Femur (tissue), 1 donor: ENCODE results near the gene WDR70.
"Not testable (repeated sequence)": the region's sequence is repeated elsewhere in the genome, so short reads cannot be mapped to it uniquely, and the experiment has no call there.

Experiments
- DNase-seq: peaks from one replicate; pipeline ENCODE4 v3.0.0-alpha.2; 2017

Gene WDR70

DNA sequence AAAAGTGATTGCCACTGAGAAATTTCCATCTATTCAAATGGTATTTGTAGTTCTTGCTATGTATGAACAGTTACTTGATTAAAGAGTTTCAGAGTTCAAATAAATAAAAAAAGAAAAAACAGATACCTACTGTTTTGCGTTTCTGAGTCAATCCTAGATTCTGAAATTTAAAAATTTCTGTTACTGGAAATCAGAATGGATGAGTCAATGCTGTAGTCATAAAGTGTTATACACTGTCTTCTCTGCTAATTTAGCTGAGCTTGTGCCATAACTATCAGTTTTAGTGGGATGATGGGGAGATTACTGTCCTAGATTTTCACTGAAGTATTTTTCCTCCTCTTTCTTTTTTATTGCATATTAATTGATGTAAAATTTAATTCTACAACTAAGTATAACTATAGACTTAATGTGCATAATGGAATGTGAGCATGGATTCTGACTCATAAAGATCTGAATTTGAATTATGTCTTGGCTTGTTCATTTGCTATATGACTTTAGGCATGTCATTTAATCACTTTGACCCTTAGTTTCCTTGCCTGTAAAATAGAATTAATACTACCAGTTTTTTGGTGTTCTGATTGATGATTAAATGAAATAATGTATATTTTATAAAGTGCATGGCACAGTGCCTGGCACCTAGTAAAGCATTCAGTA lies 75.4 kb downstream of the WDR70 start:
- not testable (repeated sequence) for DNase-seq

DNA sequence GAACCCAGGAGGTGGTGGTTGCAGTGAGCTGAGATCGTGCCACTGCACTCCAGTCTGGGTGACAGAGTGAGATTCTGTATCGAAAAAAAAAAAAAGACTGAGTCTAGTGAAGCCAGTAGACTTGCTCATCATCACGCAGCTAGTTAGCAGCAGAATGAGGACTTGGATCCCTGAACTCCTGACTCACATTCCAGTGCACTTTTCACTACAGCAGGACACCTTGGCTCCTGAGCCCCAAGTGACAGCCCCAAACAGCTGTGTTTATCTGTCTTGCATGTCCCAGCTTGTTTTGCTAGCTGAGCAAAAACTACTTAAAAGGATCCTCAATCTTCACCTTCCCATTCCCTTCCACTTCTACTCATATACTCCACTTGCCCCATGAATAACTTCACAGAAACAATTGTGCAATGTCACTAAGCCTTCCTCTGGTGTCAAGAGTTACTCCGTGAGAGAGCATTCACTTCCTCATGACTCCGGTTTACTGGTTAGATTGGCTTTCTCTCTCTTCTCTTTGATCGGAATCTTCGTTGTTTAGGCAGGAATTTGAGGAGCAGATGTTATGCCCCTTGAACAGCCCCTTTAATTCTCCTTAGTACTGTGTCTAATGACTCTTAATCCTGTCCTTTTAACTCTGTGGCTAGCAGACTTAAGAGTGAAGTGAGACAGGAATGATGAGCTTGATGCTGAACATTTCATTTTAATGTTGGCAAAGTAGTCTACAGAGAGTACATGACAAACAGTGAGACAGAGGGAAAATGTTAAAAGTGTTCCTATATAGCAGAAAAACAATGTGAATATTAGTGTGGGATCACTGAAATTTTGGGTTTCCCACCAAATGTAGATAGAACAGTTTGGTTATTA lies 84.3 kb downstream of the WDR70 start:
- not testable (repeated sequence) for DNase-seq

DNA sequence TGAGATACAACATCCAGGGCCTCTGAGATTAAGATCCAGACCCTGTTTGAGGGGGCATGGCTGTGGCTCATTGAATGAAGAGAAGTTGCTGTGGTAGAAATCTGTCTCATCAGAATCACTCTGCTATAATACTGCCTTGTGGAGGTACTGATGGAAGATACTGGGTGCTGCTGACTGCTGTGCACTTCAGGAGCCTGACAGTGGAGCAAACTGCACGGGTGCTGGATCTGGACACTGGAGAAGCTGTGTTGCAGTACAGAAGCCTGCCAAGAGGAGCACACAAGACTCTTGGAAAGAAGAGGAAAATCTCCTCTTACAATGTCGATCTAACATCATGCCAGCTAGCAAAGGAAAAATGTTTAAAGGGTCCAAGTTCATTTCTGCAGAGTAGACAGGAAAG lies 85.5 kb downstream of the WDR70 start:
- not testable (repeated sequence) for DNase-seq

DNA sequence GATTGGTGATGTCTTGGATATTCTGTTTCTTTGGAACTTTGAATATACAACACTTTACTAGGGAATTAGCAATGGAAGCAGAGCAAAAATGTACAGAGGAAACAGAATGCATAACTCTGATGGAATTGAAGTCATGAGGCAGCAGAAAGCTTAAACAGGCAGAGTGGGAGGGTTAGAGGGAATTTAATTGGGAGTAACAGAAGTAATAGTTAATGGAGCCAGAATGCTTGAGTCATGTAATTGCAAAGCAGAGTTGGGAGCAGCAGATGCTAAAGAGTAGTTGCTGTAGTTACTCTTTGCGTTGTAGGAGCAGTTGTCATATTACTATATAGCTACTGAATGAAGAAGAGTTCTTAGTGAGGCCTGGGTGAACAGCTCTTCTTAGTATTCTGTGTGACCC lies 90.3 kb downstream of the WDR70 start:
- DNase-seq, result not testable (repeated sequence)

DNA sequence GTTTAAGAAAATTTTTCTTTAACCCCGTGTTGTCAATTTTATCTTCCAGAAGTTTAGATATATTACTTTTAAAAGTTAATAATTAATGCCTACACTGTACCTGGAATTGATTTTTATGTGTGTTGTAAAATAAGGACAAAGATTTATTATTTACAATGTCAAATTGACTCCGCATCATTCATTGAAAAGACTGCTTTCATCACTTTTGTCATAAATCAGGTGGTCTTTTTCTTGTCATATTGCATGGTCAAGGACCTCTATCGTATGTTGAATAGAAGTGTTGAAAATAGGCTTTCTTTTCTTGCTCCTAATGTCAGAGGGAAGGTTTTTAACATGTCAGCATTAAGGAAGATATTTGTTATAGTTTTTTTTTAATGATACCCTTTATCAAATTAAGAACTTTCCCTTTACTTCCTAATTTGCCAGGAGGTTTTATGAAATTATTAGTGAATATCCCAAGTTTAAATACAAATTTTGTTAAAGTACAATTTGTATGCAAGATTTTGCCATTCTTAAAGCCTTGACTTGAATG lies 92.6 kb downstream of the WDR70 start:
- DNase-seq, result no peak

DNA sequence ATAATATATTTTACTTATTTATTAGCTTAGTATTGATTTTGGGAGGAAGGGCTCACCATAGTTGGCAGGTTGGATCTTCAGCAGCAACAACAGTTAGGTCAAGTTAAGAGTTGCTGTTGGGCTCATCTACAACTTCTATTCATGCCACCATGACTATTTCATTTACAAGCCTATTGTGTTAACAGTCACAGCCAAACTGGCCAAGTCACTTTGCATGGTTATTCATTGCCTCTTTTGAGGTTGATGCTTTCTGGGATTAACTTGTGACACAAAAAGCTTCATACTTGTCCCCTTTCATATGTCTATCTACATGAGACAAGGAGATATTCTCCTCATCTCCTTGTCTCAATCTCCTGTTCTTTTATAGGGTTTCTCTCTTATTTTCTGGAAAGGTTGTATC lies 98.3 kb downstream of the WDR70 start:
- no peak for DNase-seq

DNA sequence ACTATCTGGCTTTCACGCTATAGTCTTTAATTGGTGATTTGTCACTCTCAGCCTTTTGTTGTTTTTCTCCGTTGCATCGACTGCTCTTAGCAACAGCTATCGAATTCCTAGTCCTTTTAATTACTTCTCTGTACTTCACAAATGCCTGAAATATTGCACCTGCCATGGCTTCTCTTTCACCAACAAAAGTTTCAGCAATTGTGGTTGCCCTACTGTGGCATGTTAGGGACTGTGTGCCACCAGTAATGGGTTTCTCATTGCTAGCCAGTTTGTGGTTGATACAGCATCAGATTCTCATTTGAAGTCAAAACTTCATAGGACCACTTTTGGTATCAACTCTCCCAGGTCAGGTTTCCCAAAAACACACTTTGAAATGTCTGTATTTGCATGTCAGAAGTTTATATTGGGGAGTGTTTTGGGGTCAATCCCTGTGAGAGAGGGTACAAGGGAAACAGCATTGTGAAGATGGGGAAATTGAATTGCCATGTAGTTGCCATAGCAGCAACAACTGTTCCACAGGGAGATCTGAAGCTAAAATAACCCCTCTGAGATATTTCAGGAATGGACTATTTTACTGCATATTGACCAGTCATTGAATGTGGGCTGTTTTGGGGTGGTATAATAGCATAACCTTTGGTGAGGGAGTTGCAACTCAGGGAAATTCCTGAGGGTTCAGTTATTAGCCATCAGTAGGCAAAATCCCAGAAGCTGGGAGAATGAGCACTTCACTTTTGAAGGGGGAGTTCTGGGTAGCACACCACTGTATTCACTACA lies 99.2 kb downstream of the WDR70 start:
- no peak for DNase-seq

DNA sequence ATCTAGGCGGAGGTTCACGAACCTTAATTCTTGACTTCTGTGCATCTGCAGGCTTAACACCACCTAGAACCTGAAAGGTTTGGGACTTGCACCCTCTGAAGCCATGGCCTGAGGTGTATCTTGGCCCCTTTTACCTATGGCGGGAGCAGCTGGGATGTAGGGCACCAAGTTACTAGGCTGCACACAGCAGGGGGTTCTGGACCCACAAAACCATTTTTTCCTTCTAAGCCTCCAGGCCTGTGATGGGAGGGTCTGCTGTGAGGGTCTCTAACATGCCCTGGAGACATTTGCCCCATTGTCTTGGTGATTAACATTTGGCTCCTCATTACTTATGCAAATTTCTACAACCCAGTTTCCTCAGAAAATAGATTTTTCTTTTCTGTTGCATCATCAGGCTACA lies 102.3 kb downstream of the WDR70 start:
- DNase-seq, result not testable (repeated sequence)

DNA sequence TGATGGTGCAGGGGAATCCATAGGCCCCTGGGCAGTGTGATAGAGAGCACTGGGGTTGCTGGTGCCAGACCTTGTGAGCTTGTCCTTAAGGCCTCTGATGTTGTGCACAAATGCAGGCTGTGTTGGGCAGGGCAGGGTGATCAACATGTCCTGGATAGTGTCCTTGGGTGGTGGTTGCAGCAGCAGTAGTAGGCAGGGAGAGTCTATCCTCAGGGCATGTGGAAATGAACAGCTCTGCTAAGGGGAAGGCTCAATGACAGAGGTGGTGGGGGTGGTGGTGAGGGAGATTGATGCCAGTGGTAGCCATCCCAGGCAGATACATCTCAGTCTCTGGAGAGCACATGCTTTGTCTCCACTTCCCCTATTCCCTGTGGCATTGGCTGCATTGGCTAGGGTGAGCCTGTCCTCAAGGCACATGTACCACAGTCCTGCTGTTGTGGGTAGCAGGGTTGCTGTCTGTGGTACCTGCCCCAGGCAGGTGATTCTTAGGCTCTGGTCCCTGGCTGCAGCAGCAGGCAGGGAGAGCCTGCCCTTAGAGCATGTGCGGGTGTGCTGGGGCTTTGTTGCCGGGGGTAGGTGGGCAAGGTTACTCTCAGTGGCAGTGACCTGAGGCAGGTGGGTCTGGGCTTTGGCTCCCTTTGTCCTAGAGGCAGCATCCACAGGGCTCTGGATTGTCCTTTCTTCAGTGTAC lies 111.1 kb downstream of the WDR70 start:
- DNase-seq, result no peak

DNA sequence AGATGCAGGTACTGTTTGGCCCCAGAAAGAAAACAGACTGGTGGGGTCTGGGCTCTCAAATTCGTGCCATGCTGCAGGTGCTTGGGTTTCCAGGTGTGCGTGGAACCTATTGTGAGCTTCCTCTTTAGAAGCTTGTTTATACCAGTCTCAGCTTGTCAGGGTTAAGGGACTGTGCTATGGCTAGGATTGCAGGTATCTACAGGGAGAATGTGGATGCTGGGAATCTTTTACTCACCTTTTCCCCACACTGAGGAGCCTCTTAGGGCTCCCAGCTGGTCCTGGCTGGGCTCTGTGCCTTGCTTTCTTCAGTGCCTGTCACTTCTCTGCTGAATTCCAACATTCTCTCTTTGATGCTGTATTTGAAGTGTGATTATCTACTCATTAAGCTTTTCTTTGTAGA lies 111.8 kb downstream of the WDR70 start:
- no peak for DNase-seq

DNA sequence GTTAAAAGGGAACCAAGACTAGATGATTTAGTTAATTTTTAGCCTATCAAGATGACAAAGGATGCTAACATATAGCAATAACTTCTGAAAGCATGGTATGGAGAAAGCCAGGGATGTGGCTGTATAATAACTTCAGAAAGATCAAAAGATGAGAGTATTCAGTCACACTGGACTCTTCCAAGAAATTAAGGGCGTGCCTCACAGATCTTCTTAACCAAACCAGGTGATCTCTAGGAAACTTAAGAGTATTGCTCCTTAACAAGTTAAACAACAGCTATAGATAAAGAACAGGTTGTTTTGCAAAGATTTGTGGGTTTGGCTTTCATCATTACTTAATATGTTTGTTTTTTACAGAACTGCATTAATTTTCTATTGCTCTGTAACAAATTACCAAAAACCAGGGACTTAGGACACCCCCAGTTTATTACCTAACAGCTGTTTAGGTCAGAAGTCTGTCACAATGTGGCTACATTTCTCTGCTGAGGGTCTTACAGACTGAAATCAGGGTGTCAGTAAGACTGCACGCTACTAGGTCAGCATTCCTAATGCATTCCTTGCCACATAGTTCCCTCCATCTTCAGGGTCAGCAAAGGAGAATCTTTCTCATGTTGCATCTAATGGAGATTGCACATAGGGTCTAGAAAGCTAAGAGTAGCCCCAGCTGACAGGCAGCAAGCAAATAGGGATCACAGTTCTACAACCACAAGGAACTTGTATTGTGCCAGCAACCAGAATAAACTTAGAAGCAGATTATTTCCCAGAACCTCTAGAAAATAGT lies 113.8 kb downstream of the WDR70 start:
- no peak for DNase-seq

DNA sequence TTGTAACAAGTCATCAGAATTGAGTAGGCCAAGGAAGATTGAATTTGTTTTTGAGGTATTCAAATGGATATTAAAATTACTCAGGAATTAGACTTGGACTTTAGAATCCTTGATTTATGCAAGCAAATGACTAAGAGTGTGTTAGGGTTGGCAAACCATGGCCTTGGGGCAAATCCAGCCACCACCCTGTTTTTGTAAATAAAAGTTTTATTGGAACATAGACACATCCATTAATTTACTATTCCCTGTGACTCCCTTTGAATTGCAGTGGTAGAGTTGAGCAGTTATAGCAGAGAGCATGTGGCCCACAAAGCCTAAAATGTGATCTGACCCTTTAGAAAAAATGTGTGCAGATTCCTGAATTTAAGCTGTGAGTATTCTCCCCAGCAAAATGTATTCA lies 115.6 kb downstream of the WDR70 start:
- DNase-seq, result no peak

DNA sequence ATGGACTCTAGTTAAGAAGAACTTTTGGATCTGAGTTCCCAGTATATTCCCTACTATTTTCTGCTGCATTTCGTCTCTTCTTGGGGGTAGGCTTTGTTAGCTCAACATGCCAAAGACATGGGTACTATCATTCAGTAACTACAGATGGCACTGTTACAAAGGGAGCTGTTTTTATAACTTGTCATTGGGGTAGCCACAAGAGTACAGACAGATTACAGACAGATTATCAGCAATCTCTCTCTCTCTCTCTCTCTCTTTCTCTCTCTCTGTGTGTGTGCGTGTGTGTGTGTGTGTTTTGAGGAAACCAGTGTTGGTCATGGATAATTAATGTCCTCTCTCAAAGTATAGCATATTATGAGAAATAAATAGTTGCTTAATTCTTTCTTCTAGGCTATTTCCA lies 116.1 kb downstream of the WDR70 start:
- DNase-seq, result no peak

DNA sequence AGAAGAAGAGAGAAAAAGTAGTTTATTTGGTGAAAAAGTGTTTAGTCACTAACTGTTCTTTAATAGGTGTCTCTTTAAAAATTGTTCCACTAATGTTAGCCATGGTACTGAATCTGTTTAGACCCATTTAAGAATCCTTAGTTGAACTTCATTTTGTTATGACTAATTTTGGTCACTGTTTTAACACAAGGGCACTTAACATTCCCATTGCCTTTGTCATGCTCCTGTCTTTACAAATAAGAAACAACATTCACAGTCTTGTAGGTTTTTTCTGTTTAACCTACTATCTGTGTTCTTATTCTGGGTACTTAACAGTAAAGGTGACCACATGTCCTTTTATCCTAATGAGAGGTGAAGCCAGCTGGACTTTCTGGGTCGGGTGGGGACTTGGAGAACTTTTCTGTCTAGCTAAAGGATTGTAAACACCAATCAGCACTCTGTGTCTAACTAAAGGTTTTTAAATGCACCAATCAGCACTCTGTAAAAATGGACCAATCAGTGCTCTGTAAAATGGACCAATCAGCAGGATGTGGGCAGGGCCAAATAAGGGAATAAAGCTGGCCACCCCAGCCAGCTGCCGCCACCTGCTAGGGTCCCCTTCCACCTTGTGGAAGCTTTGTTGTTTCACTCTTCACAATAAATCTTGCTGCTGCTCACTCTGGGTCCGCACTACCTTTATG lies 116.7 kb downstream of the WDR70 start:
- no peak for DNase-seq

DNA sequence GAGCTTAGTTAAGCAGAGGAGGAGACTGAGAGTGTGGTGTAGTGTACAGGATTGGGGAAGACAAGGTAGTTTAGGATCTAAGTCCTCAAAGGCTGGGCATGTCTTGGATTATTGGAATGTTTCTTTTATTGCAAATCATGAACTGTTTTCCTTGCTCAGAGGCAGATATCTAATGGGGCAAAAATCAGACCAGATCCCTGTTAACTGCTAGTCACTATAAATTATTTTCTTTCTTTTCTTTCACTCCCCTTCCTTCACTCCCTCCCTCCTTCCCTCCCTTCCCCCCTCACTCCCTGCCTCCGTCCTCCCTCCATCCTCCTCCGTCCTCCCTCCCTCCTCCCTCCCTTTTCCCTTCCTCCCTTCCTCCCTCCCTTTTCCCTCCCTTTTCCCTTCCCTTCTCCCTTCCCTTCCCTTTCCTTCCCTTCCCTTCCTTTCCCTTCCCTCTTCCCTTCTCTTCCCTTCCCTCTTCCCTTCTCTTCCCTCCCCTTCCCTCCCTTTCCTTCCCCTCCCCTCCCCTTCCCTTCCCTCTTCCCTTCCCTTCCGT lies 117.9 kb downstream of the WDR70 start:
- no peak for DNase-seq

DNA sequence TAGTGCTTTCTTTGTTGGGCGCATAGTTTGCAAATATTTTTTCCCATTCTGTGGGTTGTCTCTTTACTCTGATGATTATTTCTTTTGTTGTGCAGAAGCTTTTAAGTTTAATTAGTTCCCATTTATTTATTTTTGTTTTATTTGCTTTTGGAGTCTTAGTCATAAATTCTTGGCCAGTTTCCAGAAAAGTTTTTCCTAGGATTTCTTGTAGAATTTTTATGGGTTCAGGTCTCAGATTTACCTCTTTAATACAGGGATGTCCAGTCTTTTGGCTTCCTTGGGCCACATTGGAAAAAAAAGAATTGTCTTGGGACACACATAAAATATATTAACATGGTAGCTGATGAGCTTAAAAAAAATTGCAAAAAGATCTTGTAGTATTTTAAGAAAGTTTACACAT lies 122.0 kb downstream of the WDR70 start:
- DNase-seq, result no peak

DNA sequence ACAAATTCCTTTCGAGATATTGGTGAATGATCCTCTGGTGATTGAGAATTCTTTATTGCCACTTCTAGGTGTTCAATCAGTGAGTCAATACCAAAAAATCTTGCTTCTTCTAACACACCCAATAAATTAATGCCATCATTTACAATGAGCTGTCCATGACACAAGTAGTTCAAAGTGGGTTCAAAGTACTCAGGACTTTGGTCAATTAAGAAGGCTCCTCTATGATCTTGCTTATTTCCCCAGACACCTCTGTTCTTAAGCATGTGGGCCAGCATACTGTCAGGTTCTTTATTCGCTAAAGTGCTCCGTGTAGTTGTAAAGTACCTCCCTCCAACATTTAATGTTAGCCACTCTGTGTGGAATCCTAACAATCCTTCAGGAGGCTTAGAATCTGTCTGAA lies 127.1 kb downstream of the WDR70 start:
- DNase-seq, result no peak

DNA sequence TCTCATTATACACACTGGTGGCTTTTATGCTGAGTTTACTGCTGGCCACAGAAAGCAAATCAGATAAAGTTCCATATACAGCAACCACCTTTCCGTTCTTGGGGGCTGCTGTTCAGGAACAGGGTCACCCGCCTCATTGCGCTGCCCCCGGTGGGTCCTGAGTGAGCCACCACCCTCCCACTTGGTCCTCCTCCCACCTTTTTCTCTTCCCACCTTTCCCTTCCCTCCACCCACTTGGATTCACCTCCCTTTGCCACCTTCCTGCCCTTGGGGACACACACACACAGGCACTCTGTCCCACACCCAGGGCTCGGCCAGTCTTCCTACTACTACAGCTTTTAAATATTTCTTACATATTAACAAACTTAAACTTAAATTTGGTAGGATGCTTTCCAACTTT lies 127.6 kb downstream of the WDR70 start:
- DNase-seq, result no peak

DNA sequence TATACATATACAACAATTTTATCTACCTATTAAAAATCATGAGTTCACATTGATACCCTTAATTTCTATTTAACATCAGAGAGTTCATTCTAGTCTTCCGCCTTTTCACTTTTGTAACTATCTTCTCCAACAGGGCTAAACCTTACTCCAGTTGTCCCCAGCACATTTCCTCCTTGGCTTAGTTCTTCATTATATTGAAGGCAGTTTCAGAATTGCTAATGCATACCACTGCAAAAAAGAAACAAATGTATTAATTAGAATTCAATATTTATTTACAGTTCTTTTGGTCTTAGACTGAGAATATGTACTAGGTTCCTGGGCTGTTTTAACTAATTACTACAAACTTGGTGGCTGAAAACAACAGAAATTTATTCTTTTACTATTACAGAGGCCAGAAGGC lies 132.5 kb downstream of the WDR70 start:
- no peak for DNase-seq

DNA sequence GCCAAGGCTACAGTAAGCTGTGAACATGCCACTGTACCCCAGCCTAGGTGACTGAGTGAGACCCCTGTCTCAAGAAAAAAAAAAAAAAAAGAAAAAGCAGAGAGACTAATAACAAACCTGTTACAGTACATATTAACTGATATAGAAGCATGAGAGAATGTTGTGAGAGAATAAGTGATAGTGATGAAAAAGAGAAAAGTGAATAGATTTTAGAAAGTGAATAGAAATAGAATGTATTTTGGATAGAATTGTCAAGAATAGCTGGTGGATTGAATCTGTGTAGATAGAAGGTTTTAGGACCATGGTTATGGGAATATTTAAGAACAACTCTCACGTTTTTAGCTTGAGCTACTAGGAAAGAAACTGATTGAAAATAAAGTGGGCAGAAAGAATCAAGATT lies 135.8 kb downstream of the WDR70 start:
- no peak for DNase-seq

DNA sequence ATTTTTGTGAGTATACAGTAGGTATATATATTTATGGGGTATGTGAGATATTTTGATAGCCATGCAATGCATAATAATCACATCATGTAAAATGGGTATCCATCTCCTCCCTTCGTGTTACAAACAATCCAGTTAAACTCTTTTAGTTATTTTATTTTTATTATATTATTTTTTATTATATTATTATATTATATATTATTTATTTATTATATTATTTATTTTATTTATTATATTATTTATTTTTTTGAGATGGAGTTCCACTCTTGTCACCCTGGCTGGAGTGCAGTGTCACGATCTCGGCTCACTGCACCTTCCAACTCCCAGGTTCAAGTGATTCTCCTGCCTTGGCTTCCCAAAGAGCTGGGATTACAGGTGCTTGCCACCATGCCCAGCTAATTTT lies 138.6 kb downstream of the WDR70 start:
- no peak for DNase-seq
